ENCODE data around the gene SNAPC5.
"Not testable (repeated sequence)": the region's sequence is repeated elsewhere in the genome, so short reads cannot be mapped to it uniquely, and the experiment has no call there.

SNAPC5 gene

DNA sequence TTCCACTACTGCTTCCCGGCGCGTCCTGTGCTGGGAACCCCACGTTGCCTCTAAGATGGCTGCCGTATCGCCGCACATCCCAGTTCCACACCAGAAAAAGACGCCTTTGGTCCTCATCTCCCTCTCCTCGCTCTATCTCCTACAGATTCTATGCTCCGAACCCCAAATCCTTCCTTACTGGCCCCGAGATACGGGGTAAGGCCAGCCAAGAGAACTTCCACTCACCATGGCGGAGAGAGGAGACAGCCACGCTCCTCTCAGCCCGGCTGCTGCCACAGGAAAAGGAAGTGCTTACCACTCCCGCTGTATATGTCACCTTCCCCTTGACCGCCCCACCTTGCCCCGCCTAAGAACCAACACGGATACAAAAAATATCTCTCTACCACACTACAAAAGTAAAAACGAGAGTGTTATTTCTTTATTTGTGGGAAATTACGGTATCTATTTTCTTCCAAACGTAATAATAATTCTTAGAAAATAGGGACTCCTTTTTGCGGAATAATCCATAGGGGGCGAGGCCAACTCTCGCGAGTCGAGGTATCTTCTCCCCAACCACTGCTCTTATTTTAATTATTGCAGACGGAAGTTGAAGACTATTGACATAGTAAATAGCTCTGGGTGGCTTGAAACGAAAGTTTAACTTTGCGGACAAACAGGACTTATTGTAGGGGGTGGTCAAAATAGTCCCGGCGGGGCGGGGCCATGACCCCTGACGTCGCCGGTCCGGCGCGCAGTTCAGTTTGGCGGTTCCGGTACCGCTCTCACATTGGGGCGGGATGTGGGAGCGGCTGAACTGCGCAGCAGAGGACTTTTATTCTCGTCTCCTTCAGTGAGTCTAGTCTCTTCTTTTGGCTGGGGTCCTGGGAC lies 7.2 kb upstream of the SNAPC5 start, which contains the start of the genes RPL4 and ZWILCH:
RPL4 (minus strand) TSS at position 293 of the 867 bp plus-strand sequence; CDS start at position 228, 65 bp downstream.
ZWILCH (plus strand) TSS at position 764 of the 867 bp plus-strand sequence; CDS start at position 777, 13 bp downstream.
- peak; percentile 63 for DNase-seq
- no peaks in the 10 kb centered on the region for H3K9me3 ChIP-seq (ENCODE audit: severe bottlenecking)
- peak within 1 kb of the TSS; percentile 99 for H3K27ac ChIP-seq
- TF ChIP-seq CTCF (IDR thresholded peaks at IDR 0.05; ENCODE audit: low read depth, low read length) = no peak
- peak within 1 kb of the TSS; percentile 97 for H3K4me3 ChIP-seq (ENCODE audit: low read depth, low read length)
- peaks cover 55% of the 10 kb centered on the region for H3K36me3 ChIP-seq
- no peaks in the 10 kb centered on the region for H3K27me3 ChIP-seq (ENCODE audit: insufficient read depth, low read depth, severe bottlenecking)

GRCh38 chr15:66503780-66504562 lies 6.4 kb upstream of the SNAPC5 start:
- peaks cover 59% of the 10 kb centered on the region for H3K36me3 ChIP-seq
- no peaks in the 10 kb centered on the region for H3K27me3 ChIP-seq (ENCODE audit: insufficient read depth, low read depth, severe bottlenecking)
- H3K27ac ChIP-seq = peak overlapping the region; percentile 99
- no peak for DNase-seq
- H3K9me3 ChIP-seq (ENCODE audit: severe bottlenecking) = no peaks in the 10 kb centered on the region
- no peak for TF ChIP-seq CTCF (IDR thresholded peaks at IDR 0.05; ENCODE audit: low read depth, low read length)
- peak overlapping the region; percentile 97 for H3K4me3 ChIP-seq (ENCODE audit: low read depth, low read length)

DNA sequence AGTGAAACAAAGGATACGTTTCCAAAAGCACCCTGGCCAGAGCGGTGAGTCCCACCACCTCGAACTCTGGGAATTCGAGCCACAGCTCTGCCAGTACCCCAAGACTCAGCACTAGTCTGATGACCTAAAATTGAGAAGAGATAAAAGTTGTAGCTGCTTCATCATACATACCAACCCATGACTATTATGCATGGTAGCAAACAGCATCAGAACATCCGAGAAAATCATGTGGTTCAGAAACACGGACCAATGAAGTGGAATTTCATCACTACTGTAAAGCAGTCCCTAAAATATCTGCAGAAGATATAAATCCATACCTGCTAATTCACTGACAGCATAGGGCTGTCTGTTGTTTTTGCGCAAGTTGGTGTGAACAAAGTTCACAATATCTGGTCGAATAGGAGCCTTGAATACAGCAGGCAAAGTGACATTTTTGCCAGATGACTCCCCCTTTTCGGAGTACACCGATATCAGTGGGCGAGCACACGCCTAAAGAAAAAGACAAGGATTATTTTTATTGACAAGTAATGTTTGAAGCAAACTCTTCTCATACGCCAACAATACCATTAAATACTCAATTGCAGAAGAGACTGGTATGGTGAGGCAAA lies 5.6 kb upstream of the SNAPC5 start:
- not testable (repeated sequence) for DNase-seq; H3K27ac ChIP-seq; H3K9me3 ChIP-seq (ENCODE audit: severe bottlenecking); H3K27me3 ChIP-seq (ENCODE audit: insufficient read depth, low read depth, severe bottlenecking)
- peaks cover 63% of the 10 kb centered on the region for H3K36me3 ChIP-seq
- peak overlapping the region; percentile 97; the same call in 1 of the 2 replicates for H3K4me3 ChIP-seq (ENCODE audit: low read depth, low read length)

- DNase-seq = no peak
- no peaks in the 10 kb centered on the region for H3K9me3 ChIP-seq (ENCODE audit: severe bottlenecking)
- TF ChIP-seq CTCF (IDR thresholded peaks at IDR 0.05; ENCODE audit: low read depth, low read length) = no peak
- H3K27ac ChIP-seq = no peak overlapping the region
- no peaks in the 10 kb centered on the region for H3K27me3 ChIP-seq (ENCODE audit: insufficient read depth, low read depth, severe bottlenecking)
- H3K36me3 ChIP-seq = peaks cover 66% of the 10 kb centered on the region
- H3K4me3 ChIP-seq (ENCODE audit: low read depth, low read length) = no peak overlapping the region
These were observed 4.9 kb upstream of the SNAPC5 start for GRCh38 chr15:66502491-66502890.

DNA sequence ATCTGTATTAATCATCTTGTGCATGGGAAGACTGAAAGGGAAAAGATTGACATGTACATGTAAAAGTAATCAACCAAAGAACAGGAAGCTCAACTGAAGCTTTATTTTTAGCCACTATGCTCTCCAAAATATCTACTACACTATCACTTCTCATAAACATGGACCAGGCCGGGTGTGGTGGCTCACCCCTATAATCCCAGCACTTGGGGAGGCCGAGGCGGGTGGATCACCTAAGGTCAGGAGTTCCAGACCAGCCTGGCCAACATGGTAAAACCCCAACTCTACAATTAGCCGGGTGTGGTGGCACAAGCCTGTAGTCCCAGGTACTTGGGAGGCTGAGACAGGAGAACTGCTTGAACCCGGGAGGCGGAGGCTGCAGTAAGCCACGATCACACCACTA lies 2.8 kb upstream of the SNAPC5 start:
- not testable (repeated sequence) for H3K4me3 ChIP-seq (ENCODE audit: low read depth, low read length); H3K27ac ChIP-seq; DNase-seq; H3K9me3 ChIP-seq (ENCODE audit: severe bottlenecking); H3K27me3 ChIP-seq (ENCODE audit: insufficient read depth, low read depth, severe bottlenecking)
- peaks cover 77% of the 10 kb centered on the region for H3K36me3 ChIP-seq

DNA sequence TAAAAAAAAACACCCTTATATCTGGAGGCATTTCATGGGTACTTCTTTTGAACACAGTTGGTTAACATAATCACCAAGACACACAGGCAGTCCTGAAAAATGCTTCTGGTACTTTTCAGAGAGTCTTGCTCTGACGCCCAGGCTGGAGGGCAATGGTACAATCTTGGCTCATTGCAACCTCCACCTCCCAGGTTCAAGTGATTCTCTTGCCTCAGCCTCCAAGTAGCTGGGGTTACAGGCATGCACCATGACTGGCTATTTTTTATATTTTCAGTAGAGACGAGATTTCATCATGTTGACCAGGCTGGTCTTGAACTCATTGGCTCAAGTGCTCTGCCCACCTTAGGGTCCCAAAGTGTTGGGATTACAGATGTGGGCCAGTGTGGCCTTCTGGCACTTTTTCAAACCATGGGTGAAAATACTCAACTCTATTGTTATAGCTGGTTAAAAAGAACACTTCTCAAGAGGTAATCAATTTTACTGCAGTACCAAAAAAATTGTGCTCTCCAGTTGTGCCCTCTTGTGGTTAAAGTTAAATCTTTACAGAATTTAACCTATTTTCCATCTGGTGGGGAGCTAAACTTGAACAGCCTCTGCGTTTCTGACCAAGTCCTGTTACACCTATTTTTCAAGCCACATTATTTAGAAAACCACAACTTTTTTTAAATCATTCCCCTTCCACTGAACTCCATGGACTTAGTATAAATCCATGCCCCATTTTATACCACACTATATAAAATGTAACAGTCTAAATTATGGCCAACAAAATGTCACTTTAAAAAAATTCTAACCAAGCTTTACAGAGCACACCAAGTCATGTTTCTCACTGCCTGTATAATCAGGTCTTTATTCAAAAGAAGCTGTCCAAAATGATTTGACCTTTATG lies 1.2 kb upstream of the SNAPC5 start:
- no peak for TF ChIP-seq CTCF (IDR thresholded peaks at IDR 0.05; ENCODE audit: low read depth, low read length)
- Histone ChIP-seq H3K27ac (no peak overlapping the region; the same call in 1 of the 2 replicates), H3K27me3 (ENCODE audit: insufficient read depth, low read depth, severe bottlenecking) (no peaks in the 10 kb centered on the region), H3K9me3 (ENCODE audit: severe bottlenecking) (no peaks in the 10 kb centered on the region), H3K36me3 (peaks cover 83% of the 10 kb centered on the region), H3K4me3 (ENCODE audit: low read depth, low read length) (no peak overlapping the region)
- no peak for DNase-seq
